HUDEP-2 (cell line): Measurements from ENCODE around the gene TDRD7.

ENCODE experiments used
- DNase-seq, 76 experiments: peaks; one replicate each; lab custom pipeline; 2025; ENCODE audit not compliant: unreplicated experiment in 76 of 76; lab: John Stamatoyannopoulos, UW

TDRD7 gene

GRCh38 chr9:97411789-97412625, at the start of gene TDRD7:
TSS of gene TDRD7 (plus strand) at chr9:97412096. CDS start at chr9:97428466, 16,370 bp downstream.
- peak in 68 of 76 experiments; percentile 10 to 88 (median 61) for DNase-seq

GRCh38 chr9:97362777-97363545, 48.9 kb upstream of the TDRD7 start:
- no peak for DNase-seq

- DNase-seq = no peak
These were observed 48.1 kb upstream of the TDRD7 start for GRCh38 chr9:97363661-97364299.

- no peak for DNase-seq
These were observed 47.0 kb upstream of the TDRD7 start for GRCh38 chr9:97364769-97365490.

- DNase-seq = no peak
These were observed 46.3 kb upstream of the TDRD7 start for GRCh38 chr9:97365634-97366033.

GRCh38 chr9:97366476-97366875, 45.4 kb upstream of the TDRD7 start:
- no peak for DNase-seq

GRCh38 chr9:97366889-97367288, 45.0 kb upstream of the TDRD7 start:
- no peak for DNase-seq

- no peak for DNase-seq
These were observed 44.2 kb upstream of the TDRD7 start for GRCh38 chr9:97367729-97368128.

- DNase-seq = no peak
These were observed 42.9 kb upstream of the TDRD7 start for GRCh38 chr9:97368964-97369363.

GRCh38 chr9:97372580-97372979, 39.3 kb upstream of the TDRD7 start:
- DNase-seq = no peak

GRCh38 chr9:97373331-97373730, 38.6 kb upstream of the TDRD7 start:
- no peak for DNase-seq

GRCh38 chr9:97374811-97375210, 37.1 kb upstream of the TDRD7 start:
- DNase-seq = no peak

GRCh38 chr9:97376902-97377301, 35.0 kb upstream of the TDRD7 start:
- no peak for DNase-seq

- no peak for DNase-seq
These were observed 29.7 kb upstream of the TDRD7 start for GRCh38 chr9:97382099-97382718.

- DNase-seq = no peak
These were observed 27.3 kb upstream of the TDRD7 start for GRCh38 chr9:97384406-97385262.

GRCh38 chr9:97385626-97386264, 26.2 kb upstream of the TDRD7 start:
- DNase-seq = no peak

GRCh38 chr9:97386265-97386633, 25.6 kb upstream of the TDRD7 start:
- no peak for DNase-seq

GRCh38 chr9:97386733-97387503, 25.0 kb upstream of the TDRD7 start:
- peak in 57 of 76 experiments; percentile 5 to 72 (median 39) for DNase-seq
